Neural cell (in vitro differentiated cells): ENCODE results near the gene FARP2. TPM values are rescaled to one million over a fixed set of nuclear protein-coding genes. Genes with fewer than 3 reads are reported as not detected.
"Not testable (repeated sequence)": the region's sequence is repeated elsewhere in the genome, so short reads cannot be mapped to it uniquely, and the experiment has no call there.

Source experiments
- H2AFZ ChIP-seq: fragments of 200-600, 300-800 bp; sonication (generic), shearing (Covaris generic); 2 replicates; pipeline ENCODE4 v1.6.0; 2014; ENCODE audit warnings: low read depth, mild to moderate bottlenecking, antibody characterized with exemption, low read length, moderate library complexity
- H3F3A ChIP-seq: fragments of 200-600 bp; shearing (Covaris generic); 2 replicates; pipeline ENCODE4 v1.6.1; 2016; ENCODE audit warnings: mild to moderate bottlenecking, moderate library complexity, mixed read lengths, antibody characterized with exemption, low read length; ENCODE audit not compliant: insufficient read depth, poor library complexity, severe bottlenecking
- H3K27ac ChIP-seq: fragments of 200-600, 300-800 bp; sonication (generic), shearing (Covaris generic); 2 replicates; pipeline ENCODE4 v1.5.1; 2014; ENCODE audit warnings: mild to moderate bottlenecking, low read length, moderate library complexity
- H3K27me3 ChIP-seq: fragments of 300-800, 200-600 bp; sonication (generic), shearing (Covaris generic); 2 replicates; pipeline ENCODE4 v1.6.0; 2014; ENCODE audit warnings: mild to moderate bottlenecking, low read depth, low read length, moderate library complexity; ENCODE audit not compliant: insufficient read depth
- H3K36me3 ChIP-seq: fragments of 300-800, 200-600 bp; sonication (generic), shearing (Covaris generic); 2 replicates; pipeline ENCODE4 v1.5.1; 2014; ENCODE audit warnings: mild to moderate bottlenecking, antibody characterized with exemption, low read length, moderate library complexity; ENCODE audit not compliant: insufficient read depth
- H3K4me2 ChIP-seq: fragments of 300-800, 200-600 bp; sonication (generic), shearing (Covaris generic); 2 replicates; pipeline ENCODE4 v1.6.0; 2014; ENCODE audit warnings: mild to moderate bottlenecking, low read length
- H3K4me3 ChIP-seq: fragments of 300-800, 200-600 bp; sonication (generic), shearing (Covaris generic); 2 replicates; pipeline ENCODE4 v1.5.1; 2014; ENCODE audit warnings: mild to moderate bottlenecking, low read length, moderate library complexity
- H3K79me2 ChIP-seq: fragments of 200-600 bp; shearing (Covaris generic); replicated peaks from 2 replicates; pipeline ENCODE4 v1.6.0; 2014; ENCODE audit warnings: mild to moderate bottlenecking, low read length, moderate library complexity; ENCODE audit not compliant: insufficient read depth
- H3K9ac ChIP-seq: fragments of 300-800, 200-600 bp; sonication (generic), shearing (Covaris generic); 2 replicates; pipeline ENCODE4 v1.6.1; 2016; ENCODE audit warnings: mild to moderate bottlenecking, low read length, mixed read lengths
- H3K9me2 ChIP-seq: fragments of 200-600 bp; shearing (Covaris generic); 2 replicates; pipeline ENCODE4 v1.6.1; 2016; ENCODE audit warnings: mild to moderate bottlenecking, low read length, mixed read lengths; ENCODE audit not compliant: insufficient read depth
- H3K9me3 ChIP-seq: fragments of 200-600, 300-800 bp; sonication (generic), shearing (Covaris generic); 2 replicates; pipeline ENCODE4 v1.6.1; 2016; ENCODE audit warnings: mild to moderate bottlenecking, mixed run types, low read length, moderate library complexity, mixed read lengths
- H4K20me1 ChIP-seq: fragments of 200-600 bp; shearing (Covaris generic); 2 replicates; pipeline ENCODE4 v1.6.1; 2016; ENCODE audit warnings: mild to moderate bottlenecking, mixed run types; ENCODE audit not compliant: insufficient read depth
- EP300 ChIP-seq: fragments of 450-650 bp; conservative IDR thresholded peaks from 2 replicates; pipeline ENCODE4 v1.6.1; 2014; ENCODE audit warnings: antibody characterized with exemption, mild to moderate bottlenecking, moderate library complexity; ENCODE audit not compliant: poor library complexity, severe bottlenecking
- EZH2 ChIP-seq: fragments of 200-600, 300-800 bp; shearing (Covaris generic), sonication (generic); IDR thresholded peaks from 2 replicates; pipeline ENCODE4 v1.6.1; 2014; ENCODE audit warnings: antibody characterized with exemption, low read length, borderline replicate concordance, mild to moderate bottlenecking; ENCODE audit not compliant: insufficient read depth, poor library complexity, severe bottlenecking
- MXI1 ChIP-seq: fragments of 450-650 bp; conservative IDR thresholded peaks from 2 replicates; pipeline ENCODE4 v1.6.1; 2014; ENCODE audit warnings: antibody characterized with exemption, mild to moderate bottlenecking; ENCODE audit not compliant: poor library complexity, severe bottlenecking
- POLR2AphosphoS5 ChIP-seq: IDR thresholded peaks from 2 replicates; pipeline ENCODE4 v1.6.1; 2012
- RAD21 ChIP-seq: fragments of 450-650 bp; conservative IDR thresholded peaks from 2 replicates; pipeline ENCODE4 v1.6.1; 2014; ENCODE audit warnings: antibody characterized with exemption, mild to moderate bottlenecking, moderate library complexity
- SMC3 ChIP-seq: fragments of 450-650 bp; conservative IDR thresholded peaks from 2 replicates; pipeline ENCODE4 v1.6.1; 2014; ENCODE audit warnings: antibody characterized with exemption, mild to moderate bottlenecking, moderate library complexity; ENCODE audit not compliant: poor library complexity
- TAF1 ChIP-seq: IDR thresholded peaks from 2 replicates; pipeline ENCODE4 v1.6.1; 2012; ENCODE audit warnings: low read depth
- polyA plus RNA-seq: library from polyadenylated mRNA; depleted of rRNA; stranded (reverse); fragments of >200 nt; gene quantifications from 2 replicates; pipeline ENCODE4 v1.2.3, GENCODE V29; 2014
- TF ChIP-seq, protein P1 (sequence below): IDR thresholded peaks from 2 replicates; pipeline ENCODE4 v1.6.1; 2012; ENCODE audit warnings: borderline replicate concordance
- TF ChIP-seq, protein P2 (sequence below): fragments of 450-650 bp; IDR thresholded peaks from 2 replicates; pipeline ENCODE4 v1.5.1; 2014; ENCODE audit warnings: antibody characterized with exemption, mild to moderate bottlenecking, moderate library complexity; ENCODE audit not compliant: poor library complexity, severe bottlenecking

The FARP2 gene
- polyA plus RNA-seq, 1 donor from 2014 or later, result 13.3 TPM

DNA sequence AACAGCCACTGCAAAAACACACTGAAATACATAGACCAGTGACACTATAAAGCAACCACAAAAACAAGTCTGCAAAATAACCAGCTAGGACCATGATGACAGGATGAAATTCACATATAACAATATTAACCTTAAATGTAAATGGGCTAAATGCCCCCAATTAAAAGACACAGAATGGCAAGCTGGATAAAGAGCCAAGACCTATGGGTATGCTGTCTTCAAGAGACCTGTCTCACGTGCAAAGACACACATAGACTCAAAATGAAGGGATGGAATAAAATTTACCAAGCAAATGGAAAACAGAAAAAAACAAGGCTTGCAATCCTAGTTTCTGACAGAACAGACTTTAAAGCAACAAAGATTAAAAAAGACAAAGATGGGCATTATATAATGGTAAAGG, 67.4 kb downstream of the FARP2 start:
- not testable (repeated sequence) for H3K9me3 ChIP-seq, H3K9ac ChIP-seq

DNA sequence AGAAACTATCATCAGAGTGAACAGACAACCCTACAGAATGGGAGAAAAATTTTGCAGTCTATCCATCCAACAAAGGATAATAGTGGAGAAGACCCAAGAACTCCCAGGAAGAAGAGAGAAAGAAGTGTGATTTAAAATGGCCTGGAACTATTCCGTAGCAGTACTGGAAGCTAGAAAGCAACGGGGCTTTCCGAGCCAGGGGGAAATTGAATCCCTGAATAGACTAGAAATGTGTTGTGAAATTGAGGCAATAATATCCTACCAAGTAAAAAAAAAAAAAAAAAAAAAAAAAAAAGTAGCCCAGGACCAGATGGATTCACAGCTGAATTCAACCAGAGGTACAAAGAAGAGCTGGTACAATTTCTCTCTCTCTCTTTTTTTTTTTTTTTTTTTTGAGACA, 69.3 kb downstream of the FARP2 start:
- no peak overlapping the region for H3K4me3 ChIP-seq
- H3K27me3 ChIP-seq, result no peaks in the 10 kb centered on the region
- no peak overlapping the region for H2AFZ ChIP-seq
- no peaks in the 10 kb centered on the region for H4K20me1 ChIP-seq
- no peaks in the 10 kb centered on the region for H3F3A ChIP-seq
- H3K4me2 ChIP-seq, result no peak overlapping the region
- H3K9me2 ChIP-seq, result no peaks in the 10 kb centered on the region
- H3K27ac ChIP-seq, result no peak overlapping the region
- no peaks in the 10 kb centered on the region for H3K9me3 ChIP-seq
- no peaks in the 10 kb centered on the region for H3K79me2 ChIP-seq
- peaks cover 4% of the 10 kb centered on the region for H3K36me3 ChIP-seq
- TF ChIP-seq POLR2AphosphoS5 (no peak), RAD21 (no peak), MXI1 (no peak), SMC3 (no peak), EP300 (no peak), TAF1 (no peak), EZH2 (no peak)
- TF ChIP-seq, protein P1, sequence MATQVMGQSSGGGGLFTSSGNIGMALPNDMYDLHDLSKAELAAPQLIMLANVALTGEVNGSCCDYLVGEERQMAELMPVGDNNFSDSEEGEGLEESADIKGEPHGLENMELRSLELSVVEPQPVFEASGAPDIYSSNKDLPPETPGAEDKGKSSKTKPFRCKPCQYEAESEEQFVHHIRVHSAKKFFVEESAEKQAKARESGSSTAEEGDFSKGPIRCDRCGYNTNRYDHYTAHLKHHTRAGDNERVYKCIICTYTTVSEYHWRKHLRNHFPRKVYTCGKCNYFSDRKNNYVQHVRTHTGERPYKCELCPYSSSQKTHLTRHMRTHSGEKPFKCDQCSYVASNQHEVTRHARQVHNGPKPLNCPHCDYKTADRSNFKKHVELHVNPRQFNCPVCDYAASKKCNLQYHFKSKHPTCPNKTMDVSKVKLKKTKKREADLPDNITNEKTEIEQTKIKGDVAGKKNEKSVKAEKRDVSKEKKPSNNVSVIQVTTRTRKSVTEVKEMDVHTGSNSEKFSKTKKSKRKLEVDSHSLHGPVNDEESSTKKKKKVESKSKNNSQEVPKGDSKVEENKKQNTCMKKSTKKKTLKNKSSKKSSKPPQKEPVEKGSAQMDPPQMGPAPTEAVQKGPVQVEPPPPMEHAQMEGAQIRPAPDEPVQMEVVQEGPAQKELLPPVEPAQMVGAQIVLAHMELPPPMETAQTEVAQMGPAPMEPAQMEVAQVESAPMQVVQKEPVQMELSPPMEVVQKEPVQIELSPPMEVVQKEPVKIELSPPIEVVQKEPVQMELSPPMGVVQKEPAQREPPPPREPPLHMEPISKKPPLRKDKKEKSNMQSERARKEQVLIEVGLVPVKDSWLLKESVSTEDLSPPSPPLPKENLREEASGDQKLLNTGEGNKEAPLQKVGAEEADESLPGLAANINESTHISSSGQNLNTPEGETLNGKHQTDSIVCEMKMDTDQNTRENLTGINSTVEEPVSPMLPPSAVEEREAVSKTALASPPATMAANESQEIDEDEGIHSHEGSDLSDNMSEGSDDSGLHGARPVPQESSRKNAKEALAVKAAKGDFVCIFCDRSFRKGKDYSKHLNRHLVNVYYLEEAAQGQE, result no peak
- TF ChIP-seq, protein P2, sequence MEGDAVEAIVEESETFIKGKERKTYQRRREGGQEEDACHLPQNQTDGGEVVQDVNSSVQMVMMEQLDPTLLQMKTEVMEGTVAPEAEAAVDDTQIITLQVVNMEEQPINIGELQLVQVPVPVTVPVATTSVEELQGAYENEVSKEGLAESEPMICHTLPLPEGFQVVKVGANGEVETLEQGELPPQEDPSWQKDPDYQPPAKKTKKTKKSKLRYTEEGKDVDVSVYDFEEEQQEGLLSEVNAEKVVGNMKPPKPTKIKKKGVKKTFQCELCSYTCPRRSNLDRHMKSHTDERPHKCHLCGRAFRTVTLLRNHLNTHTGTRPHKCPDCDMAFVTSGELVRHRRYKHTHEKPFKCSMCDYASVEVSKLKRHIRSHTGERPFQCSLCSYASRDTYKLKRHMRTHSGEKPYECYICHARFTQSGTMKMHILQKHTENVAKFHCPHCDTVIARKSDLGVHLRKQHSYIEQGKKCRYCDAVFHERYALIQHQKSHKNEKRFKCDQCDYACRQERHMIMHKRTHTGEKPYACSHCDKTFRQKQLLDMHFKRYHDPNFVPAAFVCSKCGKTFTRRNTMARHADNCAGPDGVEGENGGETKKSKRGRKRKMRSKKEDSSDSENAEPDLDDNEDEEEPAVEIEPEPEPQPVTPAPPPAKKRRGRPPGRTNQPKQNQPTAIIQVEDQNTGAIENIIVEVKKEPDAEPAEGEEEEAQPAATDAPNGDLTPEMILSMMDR, result no peak
- H3K9ac ChIP-seq, result no peak overlapping the region

More for the DNA sequence above, 67.4 kb downstream of the FARP2 start:
- H3K79me2 ChIP-seq, H4K20me1 ChIP-seq, H3K27ac ChIP-seq, H2AFZ ChIP-seq, H3K27me3 ChIP-seq, H3K36me3 ChIP-seq, H3F3A ChIP-seq, H3K4me2 ChIP-seq, H3K4me3 ChIP-seq, H3K9me2 ChIP-seq: not testable (repeated sequence)

DNA sequence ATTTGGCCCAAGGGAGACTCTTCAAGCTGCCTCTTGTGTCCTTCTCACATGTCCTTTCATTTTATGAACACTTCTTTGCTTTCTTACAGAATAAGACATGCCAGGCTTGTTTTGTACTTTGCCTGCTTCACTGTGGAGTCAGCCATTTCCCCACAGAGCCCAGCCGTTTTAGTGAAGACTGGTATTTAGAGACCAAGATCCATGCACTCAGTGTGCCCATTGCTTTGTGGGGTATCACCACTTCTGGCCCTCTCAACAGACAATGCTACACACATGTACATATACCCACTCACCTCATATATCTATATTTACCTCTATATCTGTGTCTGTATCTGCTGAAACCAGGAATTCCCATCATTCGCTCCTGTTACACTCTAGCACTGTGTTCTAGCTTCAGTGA, 74.1 kb downstream of the FARP2 start:
- Histone ChIP-seq H3K36me3 (peaks cover 8% of the 10 kb centered on the region), H2AFZ (no peak overlapping the region), H3K4me2 (no peak overlapping the region), H3K27me3 (no peaks in the 10 kb centered on the region), H3K9ac (no peak overlapping the region), H3F3A (no peaks in the 10 kb centered on the region), H3K79me2 (no peaks in the 10 kb centered on the region), H3K9me2 (no peaks in the 10 kb centered on the region), H3K4me3 (no peak overlapping the region), H3K27ac (no peak overlapping the region), H4K20me1 (no peaks in the 10 kb centered on the region), H3K9me3 (no peaks in the 10 kb centered on the region)
- TF ChIP-seq POLR2AphosphoS5, result no peak
- no peak for TF ChIP-seq SMC3
- no peak for TF ChIP-seq MXI1
- TF ChIP-seq EZH2, result no peak
- TF ChIP-seq, protein P1, result no peak
- TF ChIP-seq, protein P2, result no peak
- TF ChIP-seq EP300, result no peak
- no peak for TF ChIP-seq RAD21
- TF ChIP-seq TAF1, result no peak
